ENCODE measurements around the gene HCRTR1. TPM values are rescaled to one million over a fixed set of nuclear protein-coding genes. Genes with fewer than 3 reads are reported as not detected.
A peak's percentile ranks its signal among the peaks of the same experiment; 100 is the strongest.

Gene HCRTR1
- total and polyA plus RNA-seq, 10 donors = 0.06 TPM; not detected in 9

DNA sequence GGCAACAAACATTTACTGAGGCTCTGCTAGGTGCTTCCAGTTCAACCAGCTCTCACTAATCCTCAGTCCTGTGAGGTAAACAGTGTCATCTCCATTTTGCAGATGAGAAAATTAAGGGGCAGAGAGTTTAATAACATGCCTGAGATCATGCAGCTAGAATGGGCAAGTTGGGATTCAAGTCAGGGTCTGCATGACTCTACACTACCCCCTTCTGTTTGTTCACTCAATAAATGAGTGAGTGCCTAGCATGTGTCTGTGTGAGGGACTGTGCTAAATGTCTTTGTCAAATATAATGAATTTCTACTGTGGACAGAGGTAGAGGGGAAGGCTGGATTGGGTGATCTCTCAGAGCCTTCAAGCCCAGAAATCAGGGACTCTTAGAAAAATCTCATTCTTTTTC lies 22.7 kb downstream of the HCRTR1 start:
- Histone ChIP-seq H3K36me3 (peaks cover 0 to 23% (median 2%) of the 10 kb centered on the region in 6 donors), H3K4me1 (peaks cover 22 to 91% (median 76%) of the 10 kb centered on the region in 6 donors), H3K27ac (peak overlapping the region in 7 of 8 donors; percentile 10 to 77 (median 68)), H3K27me3 (replicated peaks in 1 of 7) (no peaks in the 10 kb centered on the region), H3K4me3 (peak overlapping the region in 1 of 8 donors; percentile 1), H3K9me3 (no peaks in the 10 kb centered on the region)
- TF ChIP-seq, protein P1, sequence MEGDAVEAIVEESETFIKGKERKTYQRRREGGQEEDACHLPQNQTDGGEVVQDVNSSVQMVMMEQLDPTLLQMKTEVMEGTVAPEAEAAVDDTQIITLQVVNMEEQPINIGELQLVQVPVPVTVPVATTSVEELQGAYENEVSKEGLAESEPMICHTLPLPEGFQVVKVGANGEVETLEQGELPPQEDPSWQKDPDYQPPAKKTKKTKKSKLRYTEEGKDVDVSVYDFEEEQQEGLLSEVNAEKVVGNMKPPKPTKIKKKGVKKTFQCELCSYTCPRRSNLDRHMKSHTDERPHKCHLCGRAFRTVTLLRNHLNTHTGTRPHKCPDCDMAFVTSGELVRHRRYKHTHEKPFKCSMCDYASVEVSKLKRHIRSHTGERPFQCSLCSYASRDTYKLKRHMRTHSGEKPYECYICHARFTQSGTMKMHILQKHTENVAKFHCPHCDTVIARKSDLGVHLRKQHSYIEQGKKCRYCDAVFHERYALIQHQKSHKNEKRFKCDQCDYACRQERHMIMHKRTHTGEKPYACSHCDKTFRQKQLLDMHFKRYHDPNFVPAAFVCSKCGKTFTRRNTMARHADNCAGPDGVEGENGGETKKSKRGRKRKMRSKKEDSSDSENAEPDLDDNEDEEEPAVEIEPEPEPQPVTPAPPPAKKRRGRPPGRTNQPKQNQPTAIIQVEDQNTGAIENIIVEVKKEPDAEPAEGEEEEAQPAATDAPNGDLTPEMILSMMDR (IDR thresholded peaks at IDR 0.05 in 8 of 11, conservative IDR thresholded peaks at IDR 0.05 in 3 of 11) = no peak
- TF ChIP-seq POLR2A (IDR thresholded peaks at IDR 0.05) (no peak), POLR2AphosphoS5 (IDR thresholded peaks at IDR 0.05) (no peak)
- DNase-seq = no peak
- intact Hi-C loops (cut with DNase I; ENCODE audit: low total_unique reads) = no loop called here

DNA sequence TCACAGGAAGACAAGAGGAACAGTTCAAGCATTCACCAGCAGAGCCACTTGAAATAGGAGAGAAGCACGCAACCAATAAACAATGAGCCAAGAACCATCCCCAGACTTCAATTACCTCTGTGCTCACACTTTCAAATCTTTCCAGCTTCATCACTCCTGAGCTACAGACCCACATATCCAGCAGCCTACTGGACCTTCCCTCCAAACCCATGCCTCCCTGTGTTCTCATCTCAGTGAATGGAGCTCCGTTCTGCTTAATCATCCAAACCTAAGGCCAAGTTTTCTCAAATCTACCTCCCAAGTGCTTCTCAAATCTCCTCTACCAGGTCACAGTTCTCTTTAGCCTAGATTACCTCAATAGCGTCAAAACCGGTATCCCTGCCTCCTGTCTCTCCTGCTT lies 23.5 kb downstream of the HCRTR1 start:
- TF ChIP-seq, protein P1 (IDR thresholded peaks at IDR 0.05 in 8 of 11, conservative IDR thresholded peaks at IDR 0.05 in 3 of 11) = no peak
- no peak for TF ChIP-seq POLR2A (IDR thresholded peaks at IDR 0.05)
- TF ChIP-seq POLR2AphosphoS5 (IDR thresholded peaks at IDR 0.05) = no peak
- Histone ChIP-seq H3K27me3 (replicated peaks in 1 of 7) (no peaks in the 10 kb centered on the region), H3K4me1 (peaks cover 29 to 91% (median 80%) of the 10 kb centered on the region in 6 donors), H3K9me3 (no peaks in the 10 kb centered on the region), H3K36me3 (peaks cover 0 to 17% (median 0%) of the 10 kb centered on the region in 6 donors), H3K4me3 (no peak overlapping the region), H3K27ac (peak overlapping the region in 3 of 8 donors; percentile 27 to 71 (median 38))
- intact Hi-C loops (cut with DNase I; ENCODE audit: low total_unique reads) = no loop called here
- 76 to 83% (median 81%) methylated on average over 4 of the region's 4 CpGs for WGBS, 5 donors
- no peak for DNase-seq

DNA sequence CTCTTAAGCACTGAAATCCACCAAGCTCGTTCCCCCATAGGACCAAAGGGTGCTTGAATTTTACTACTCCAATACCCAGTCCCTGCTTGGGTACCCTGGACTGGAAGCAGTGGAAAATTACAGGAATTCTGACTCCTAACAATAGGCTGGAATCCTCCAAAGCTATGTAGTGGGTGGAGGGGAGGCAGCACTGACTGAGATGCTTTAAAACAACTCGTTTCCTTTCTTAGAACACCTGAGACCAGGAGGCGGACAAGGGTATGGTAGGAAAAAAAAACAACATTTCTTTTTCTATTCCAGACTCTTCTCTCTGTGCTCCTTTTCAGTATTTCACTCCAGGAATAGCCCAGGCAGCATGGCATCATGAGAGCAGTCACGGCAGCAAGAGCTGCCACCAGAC lies 24.9 kb downstream of the HCRTR1 start:
- Histone ChIP-seq H3K9me3 (no peaks in the 10 kb centered on the region), H3K27ac (no peak overlapping the region), H3K27me3 (replicated peaks in 1 of 7) (no peaks in the 10 kb centered on the region), H3K4me1 (peaks cover 29 to 85% (median 75%) of the 10 kb centered on the region in 6 donors), H3K36me3 (peaks cover 0 to 17% (median 0%) of the 10 kb centered on the region in 6 donors), H3K4me3 (no peak overlapping the region)
- WGBS, 5 donors = 85 to 95% (median 92%) methylated on average over 4 of the region's 4 CpGs
- TF ChIP-seq, protein P1 (IDR thresholded peaks at IDR 0.05 in 8 of 11, conservative IDR thresholded peaks at IDR 0.05 in 3 of 11) = no peak
- no peak for DNase-seq
- intact Hi-C loops (cut with DNase I; ENCODE audit: low total_unique reads) = no loop called here

DNA sequence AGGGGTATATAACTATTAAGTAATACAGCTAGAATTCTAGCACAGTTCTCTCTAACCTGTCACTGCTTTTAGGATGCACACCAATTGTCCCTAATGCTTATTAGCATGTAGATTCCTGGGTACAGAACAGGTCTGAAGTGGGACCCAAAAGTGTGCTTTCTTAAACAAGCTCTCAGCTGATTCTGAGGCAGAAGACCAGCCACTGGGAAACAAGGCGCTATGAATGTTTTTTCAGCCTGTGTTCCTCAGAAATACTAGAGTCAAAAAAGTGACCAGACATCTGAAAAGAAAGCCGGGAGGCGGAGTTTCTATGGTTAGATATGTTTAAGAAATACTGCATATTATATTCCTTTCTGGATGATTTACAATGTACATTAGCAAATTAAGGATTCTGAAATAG lies 25.4 kb downstream of the HCRTR1 start:
- no peak for DNase-seq
- Histone ChIP-seq H3K27me3 (replicated peaks in 1 of 7) (no peaks in the 10 kb centered on the region), H3K4me1 (peaks cover 29 to 85% (median 71%) of the 10 kb centered on the region in 6 donors), H3K36me3 (peaks cover 0 to 17% (median 0%) of the 10 kb centered on the region in 6 donors), H3K27ac (no peak overlapping the region), H3K4me3 (no peak overlapping the region), H3K9me3 (no peaks in the 10 kb centered on the region)
- intact Hi-C loops (cut with DNase I; ENCODE audit: low total_unique reads) = no loop called here
- TF ChIP-seq, protein P1 (IDR thresholded peaks at IDR 0.05 in 8 of 11, conservative IDR thresholded peaks at IDR 0.05 in 3 of 11) = no peak
- TF ChIP-seq POLR2AphosphoS5 (IDR thresholded peaks at IDR 0.05) = no peak
- no peak for TF ChIP-seq POLR2A (IDR thresholded peaks at IDR 0.05)
- WGBS, 5 donors = 90 to 96% (median 95%) methylated on average over 3 of the region's 3 CpGs

Data from spleen (tissue), 11 donors.